GM12878 (cell line): ENCODE results near the gene LBHD1. TPM values are rescaled to one million over a fixed set of nuclear protein-coding genes. Genes with fewer than 3 reads are reported as not detected.

ENCODE experiments used
- ASH2L ChIP-seq: fragments of 300-600, 200-600 bp; sonication (generic); IDR thresholded peaks from 2 replicates; pipeline ENCODE4 v1.6.1; 2017; ENCODE audit warnings: low read depth, mild to moderate bottlenecking, borderline replicate concordance
- BRCA1 ChIP-seq: IDR thresholded peaks from 2 replicates; pipeline ENCODE4 v1.6.1; 2011; ENCODE audit warnings: low read depth, low read length, improper control_type of control experiment
- CHD1 ChIP-seq: IDR thresholded peaks from 2 replicates; pipeline ENCODE4 v1.6.1; 2012; ENCODE audit warnings: low read depth, low read length, improper control_type of control experiment
- CHD4 ChIP-seq: fragments of 200-600 bp; sonication (generic); IDR thresholded peaks from 2 replicates; pipeline ENCODE4 v1.6.1; 2016; ENCODE audit warnings: mild to moderate bottlenecking
- EP300 ChIP-seq, 2 experiments: fragments of 150-350 bp in 1 of 2; IDR thresholded peaks; 2 replicates each; pipeline ENCODE4 v1.6.1; 2011 to 2012; ENCODE audit warnings: low read depth in 2 of 2, low read length in 2 of 2, borderline replicate concordance in 1 of 2, improper control_type of control experiment in 1 of 2, inconsistent platforms in 1 of 2; ENCODE audit not compliant: control insufficient read depth in 1 of 2
- FOS ChIP-seq: IDR thresholded peaks from 3 replicates; pipeline ENCODE4 v1.6.1; 2011; ENCODE audit warnings: borderline replicate concordance; ENCODE audit not compliant: insufficient read length; ENCODE audit errors: extremely low read depth
- FOXM1 ChIP-seq: IDR thresholded peaks from 2 replicates; pipeline ENCODE4 v1.6.1; 2012; ENCODE audit warnings: low read depth, mild to moderate bottlenecking, inconsistent platforms, low read length, moderate library complexity
- HCFC1 ChIP-seq: fragments of 150-350 bp; IDR thresholded peaks from 2 replicates; pipeline ENCODE4 v1.6.1; 2014; ENCODE audit warnings: low read length
- HDAC6 ChIP-seq: fragments of 200-600 bp; sonication (generic); IDR thresholded peaks from one replicate; pipeline ENCODE4 v1.8.0; 2017; ENCODE audit warnings: antibody characterized with exemption; ENCODE audit not compliant: unreplicated experiment
- HDGF ChIP-seq: fragments of 450-650 bp; IDR thresholded peaks from 2 replicates; pipeline ENCODE4 v1.6.1; 2016; ENCODE audit warnings: antibody characterized with exemption
- KLF5 ChIP-seq: fragments of 450-650 bp; IDR thresholded peaks from 2 replicates; pipeline ENCODE4 v1.6.1; 2014; ENCODE audit warnings: mild to moderate bottlenecking; ENCODE audit not compliant: partially characterized antibody
- NR2C2 ChIP-seq: IDR thresholded peaks from 2 replicates; pipeline ENCODE4 v1.6.1; 2011; ENCODE audit warnings: borderline replicate concordance, low read depth; ENCODE audit not compliant: control insufficient read depth, insufficient read length
- NRF1 ChIP-seq: conservative IDR thresholded peaks from 2 replicates; pipeline ENCODE4 v1.6.1; 2011; ENCODE audit warnings: mild to moderate bottlenecking, low read depth, low read length, improper control_type of control experiment
- PAX8 ChIP-seq: fragments of 450-650 bp; IDR thresholded peaks from 2 replicates; pipeline ENCODE4 v1.6.1; 2017; ENCODE audit warnings: mild to moderate bottlenecking, moderate library complexity
- RELA ChIP-seq: fragments of 450-650 bp; IDR thresholded peaks from 2 replicates; pipeline ENCODE4 v1.8.0; 2014; ENCODE audit warnings: borderline replicate concordance; ENCODE audit not compliant: partially characterized antibody
- SP1 ChIP-seq: IDR thresholded peaks from one replicate; pipeline ENCODE4 v1.6.1; 2011; ENCODE audit warnings: low read depth, low read length
- TAF1 ChIP-seq: IDR thresholded peaks from 2 replicates; pipeline ENCODE4 v1.6.1; 2011; ENCODE audit warnings: mild to moderate bottlenecking, low read depth, low read length, borderline replicate concordance
- WRNIP1 ChIP-seq: IDR thresholded peaks from 2 replicates; pipeline ENCODE4 v1.6.1; 2011; ENCODE audit warnings: low read depth, low read length, improper control_type of control experiment, borderline replicate concordance
- YY1 ChIP-seq: IDR thresholded peaks from 2 replicates; pipeline ENCODE4 v1.6.1; 2011; ENCODE audit warnings: low read depth, mild to moderate bottlenecking, low read length
- ZNF217 ChIP-seq: fragments of 450-650 bp; IDR thresholded peaks from 2 replicates; pipeline ENCODE4 v1.6.1; 2017; ENCODE audit warnings: antibody characterized with exemption, mild to moderate bottlenecking
- ZNF274 ChIP-seq: IDR thresholded peaks from one replicate; pipeline ENCODE4 v1.8.0; 2011; ENCODE audit not compliant: insufficient read length, insufficient read depth
- ZNF622 ChIP-seq: fragments of 450-650 bp; IDR thresholded peaks from 2 replicates; pipeline ENCODE4 v1.6.1; 2017; ENCODE audit warnings: mild to moderate bottlenecking, inconsistent platforms
- polyA plus RNA-seq, 11 experiments: library from polyadenylated mRNA; depleted of rRNA in 4 of 11; unstranded in 6 of 11; stranded (reverse) in 5 of 11; fragments of >200 nt; fragmentation: Nextera tagmentation in 4 of 11; fragmentation: Illumina TruSeq in 1 of 11; extraction: Ambion mirVana in 4 of 11; extraction: Trizol in 1 of 11; gene quantifications; 1 replicate in 1 of 11; 2 replicates in 10 of 11; pipeline versions ENCODE4 v1.2.1 to v1.2.3, GENCODE V29; 2011 to 2016; ENCODE audit warnings: inconsistent platforms in 2 of 11, missing spikeins in 2 of 11, low read depth in 1 of 11
- total RNA-seq, 4 experiments: library from RNA; depleted of rRNA in 3 of 4; stranded (reverse); fragments of >200 nt in 3 of 4; fragmentation: Illumina TruSeq in 1 of 4; extraction: Trizol in 1 of 4; gene quantifications; 2 replicates each; pipeline versions ENCODE4 v1.2.1 to v1.2.3, GENCODE V29; 2013 to 2021
- TF ChIP-seq, protein P1 (sequence below): IDR thresholded peaks from 2 replicates; pipeline ENCODE4 v1.6.1; 2012; ENCODE audit warnings: low read depth, low read length, improper control_type of control experiment
- TF ChIP-seq, protein P2 (sequence below): IDR thresholded peaks from 2 replicates; pipeline ENCODE4 v1.6.1; 2011; ENCODE audit warnings: mild to moderate bottlenecking, low read depth, low read length, moderate library complexity; ENCODE audit not compliant: insufficient replicate concordance
- TF ChIP-seq, protein P3 (sequence below): IDR thresholded peaks from 2 replicates; pipeline ENCODE4 v1.6.1; 2012; ENCODE audit warnings: low read depth, low read length, improper control_type of control experiment
- TF ChIP-seq, protein P4 (sequence below): IDR thresholded peaks from 2 replicates; pipeline ENCODE4 v1.6.1; 2011; ENCODE audit warnings: low read depth, low read length, improper control_type of control experiment, borderline replicate concordance
- TF ChIP-seq, protein P5 (sequence below): IDR thresholded peaks from 2 replicates; pipeline ENCODE4 v1.6.1; 2012; ENCODE audit warnings: low read length, inconsistent platforms

LBHD1 gene
- total and polyA plus RNA-seq, 10 of the 15 experiments (the other 5 are each of a cell fraction or from before 2014, with no cell fraction given) = 0.79 to 12.0 (median 7.6) TPM

DNA sequence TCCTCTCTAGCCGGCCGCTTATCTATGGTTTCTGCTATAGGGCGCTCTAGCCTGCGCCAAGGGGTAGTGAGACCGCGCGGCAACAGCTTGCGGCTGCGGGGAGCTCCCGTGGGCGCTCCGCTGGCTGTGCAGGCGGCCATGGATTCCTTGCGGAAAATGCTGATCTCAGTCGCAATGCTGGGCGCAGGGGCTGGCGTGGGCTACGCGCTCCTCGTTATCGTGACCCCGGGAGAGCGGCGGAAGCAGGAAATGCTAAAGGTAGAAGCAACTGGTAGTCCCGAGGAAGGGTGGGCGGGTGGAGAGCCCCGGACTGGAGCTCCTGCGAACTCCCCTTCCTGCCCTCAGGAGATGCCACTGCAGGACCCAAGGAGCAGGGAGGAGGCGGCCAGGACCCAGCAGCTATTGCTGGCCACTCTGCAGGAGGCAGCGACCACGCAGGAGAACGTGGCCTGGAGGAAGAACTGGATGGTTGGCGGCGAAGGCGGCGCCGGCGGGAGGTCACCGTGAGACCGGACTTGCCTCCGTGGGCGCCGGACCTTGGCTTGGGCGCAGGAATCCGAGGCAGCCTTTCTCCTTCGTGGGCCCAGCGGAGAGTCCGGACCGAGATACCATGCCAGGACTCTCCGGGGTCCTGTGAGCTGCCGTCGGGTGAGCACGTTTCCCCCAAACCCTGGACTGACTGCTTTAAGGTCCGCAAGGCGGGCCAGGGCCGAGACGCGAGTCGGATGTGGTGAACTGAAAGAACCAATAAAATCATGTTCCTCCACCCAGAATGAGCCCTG, at the start of gene LBHD1, which contains the start of gene UQCC3 (continued):
- TF ChIP-seq RELA (peak; percentile 58), TAF1 (peak; percentile 74), CHD1 (no peak), HDAC6 (no peak), CHD4 (no peak), HCFC1 (peak; percentile 60; the same call in 1 of the 2 replicates), EP300 (IDR thresholded peaks at IDR 0.05; ENCODE audit: borderline replicate concordance in 1 of 2, control insufficient read depth in 1 of 2, low read depth in 2 of 2, low read length in 2 of 2) (no peak), FOS (no peak), ASH2L (0 out of 2 replicates have a peak, but pooled peaks have one; percentile 76), SP1 (peak; percentile 47), KLF5 (peak; percentile 18), YY1 (peak; percentile 89), NRF1 (no peak), ZNF217 (no peak), PAX8 (no peak), FOXM1 (peak; percentile 32; the same call in 1 of the 2 replicates), NR2C2 (no peak), ZNF622 (no peak), ZNF274 (no peak), HDGF (0 out of 2 replicates have a peak, but pooled peaks have one; percentile 59), BRCA1 (no peak), WRNIP1 (no peak)
- TF ChIP-seq, protein P1, sequence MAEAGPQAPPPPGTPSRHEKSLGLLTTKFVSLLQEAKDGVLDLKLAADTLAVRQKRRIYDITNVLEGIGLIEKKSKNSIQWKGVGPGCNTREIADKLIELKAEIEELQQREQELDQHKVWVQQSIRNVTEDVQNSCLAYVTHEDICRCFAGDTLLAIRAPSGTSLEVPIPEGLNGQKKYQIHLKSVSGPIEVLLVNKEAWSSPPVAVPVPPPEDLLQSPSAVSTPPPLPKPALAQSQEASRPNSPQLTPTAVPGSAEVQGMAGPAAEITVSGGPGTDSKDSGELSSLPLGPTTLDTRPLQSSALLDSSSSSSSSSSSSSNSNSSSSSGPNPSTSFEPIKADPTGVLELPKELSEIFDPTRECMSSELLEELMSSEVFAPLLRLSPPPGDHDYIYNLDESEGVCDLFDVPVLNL = no peak
- TF ChIP-seq, protein P2, sequence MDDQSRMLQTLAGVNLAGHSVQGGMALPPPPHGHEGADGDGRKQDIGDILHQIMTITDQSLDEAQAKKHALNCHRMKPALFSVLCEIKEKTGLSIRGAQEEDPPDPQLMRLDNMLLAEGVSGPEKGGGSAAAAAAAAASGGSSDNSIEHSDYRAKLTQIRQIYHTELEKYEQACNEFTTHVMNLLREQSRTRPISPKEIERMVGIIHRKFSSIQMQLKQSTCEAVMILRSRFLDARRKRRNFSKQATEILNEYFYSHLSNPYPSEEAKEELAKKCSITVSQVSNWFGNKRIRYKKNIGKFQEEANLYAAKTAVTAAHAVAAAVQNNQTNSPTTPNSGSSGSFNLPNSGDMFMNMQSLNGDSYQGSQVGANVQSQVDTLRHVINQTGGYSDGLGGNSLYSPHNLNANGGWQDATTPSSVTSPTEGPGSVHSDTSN = no peak
- TF ChIP-seq, protein P3, sequence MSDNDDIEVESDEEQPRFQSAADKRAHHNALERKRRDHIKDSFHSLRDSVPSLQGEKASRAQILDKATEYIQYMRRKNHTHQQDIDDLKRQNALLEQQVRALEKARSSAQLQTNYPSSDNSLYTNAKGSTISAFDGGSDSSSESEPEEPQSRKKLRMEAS = peak; percentile 58
- TF ChIP-seq, protein P4, sequence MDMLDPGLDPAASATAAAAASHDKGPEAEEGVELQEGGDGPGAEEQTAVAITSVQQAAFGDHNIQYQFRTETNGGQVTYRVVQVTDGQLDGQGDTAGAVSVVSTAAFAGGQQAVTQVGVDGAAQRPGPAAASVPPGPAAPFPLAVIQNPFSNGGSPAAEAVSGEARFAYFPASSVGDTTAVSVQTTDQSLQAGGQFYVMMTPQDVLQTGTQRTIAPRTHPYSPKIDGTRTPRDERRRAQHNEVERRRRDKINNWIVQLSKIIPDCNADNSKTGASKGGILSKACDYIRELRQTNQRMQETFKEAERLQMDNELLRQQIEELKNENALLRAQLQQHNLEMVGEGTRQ = no peak
- TF ChIP-seq, protein P5, sequence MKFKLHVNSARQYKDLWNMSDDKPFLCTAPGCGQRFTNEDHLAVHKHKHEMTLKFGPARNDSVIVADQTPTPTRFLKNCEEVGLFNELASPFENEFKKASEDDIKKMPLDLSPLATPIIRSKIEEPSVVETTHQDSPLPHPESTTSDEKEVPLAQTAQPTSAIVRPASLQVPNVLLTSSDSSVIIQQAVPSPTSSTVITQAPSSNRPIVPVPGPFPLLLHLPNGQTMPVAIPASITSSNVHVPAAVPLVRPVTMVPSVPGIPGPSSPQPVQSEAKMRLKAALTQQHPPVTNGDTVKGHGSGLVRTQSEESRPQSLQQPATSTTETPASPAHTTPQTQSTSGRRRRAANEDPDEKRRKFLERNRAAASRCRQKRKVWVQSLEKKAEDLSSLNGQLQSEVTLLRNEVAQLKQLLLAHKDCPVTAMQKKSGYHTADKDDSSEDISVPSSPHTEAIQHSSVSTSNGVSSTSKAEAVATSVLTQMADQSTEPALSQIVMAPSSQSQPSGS = no peak
